NT2/D1 (cell line): Measurements from ENCODE around the gene AHCYL2.

ENCODE experiments used
- SUZ12 ChIP-seq: IDR thresholded peaks from 2 replicates; pipeline ENCODE4 v1.6.1; 2011; ENCODE audit not compliant: insufficient read length, insufficient read depth; ENCODE audit errors: extremely low read depth
- ZNF274 ChIP-seq: IDR thresholded peaks from 2 replicates; pipeline ENCODE4 v1.6.1; 2011; ENCODE audit warnings: mild to moderate bottlenecking, low read depth, low read length

DNA sequence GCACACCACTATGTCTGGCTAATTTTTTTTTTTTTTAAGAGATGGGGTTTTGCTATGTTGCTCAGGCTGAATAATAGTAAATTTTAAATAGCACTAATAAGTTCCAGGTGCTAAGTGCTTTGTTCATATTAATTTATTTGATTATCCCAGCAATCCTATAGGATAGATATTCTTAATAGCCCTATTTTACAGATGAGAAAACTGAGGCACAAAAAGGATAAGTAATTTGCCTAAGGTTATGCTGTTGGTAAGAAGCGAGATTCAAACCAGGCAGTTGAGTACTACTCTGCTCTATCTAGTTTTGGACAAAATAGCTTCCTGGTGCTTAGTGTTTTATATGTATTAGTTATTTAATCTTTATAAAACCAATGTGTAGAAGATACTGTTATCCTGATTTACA lies 136.9 kb downstream of the AHCYL2 start:
- TF ChIP-seq SUZ12, result no peak
- TF ChIP-seq ZNF274, result no peak
